Measurements from ENCODE around the gene EEPD1. TPM values are rescaled to one million over a fixed set of nuclear protein-coding genes. Genes with fewer than 3 reads are reported as not detected.

EEPD1 gene
- total and polyA plus RNA-seq, 2 donors (not counting 3 experiments of a cell fraction or from before 2014, with no cell fraction given) = 0.40 to 0.42 TPM

GRCh38 chr7:36264123-36264801 is 111.2 kb downstream of the EEPD1 start:
- no TSS peak for BruUV-seq (replicated peaks)
- FAIRE-seq = no peak
- H3K27me3 ChIP-seq (ENCODE audit: control insufficient read depth in 2 of 2, insufficient read depth in 2 of 2, low read length in 2 of 2) = peaks cover 2 to 6% of the 10 kb centered on the region in 2 experiments
- no peaks in the 10 kb centered on the region for H3K36me3 ChIP-seq (ENCODE audit: control insufficient read depth in 2 of 2, extremely low read depth in 1 of 2, insufficient read depth in 2 of 2, low read length in 2 of 2)
- H3K79me2 ChIP-seq (ENCODE audit: control insufficient read depth, insufficient read depth, low read length) = no peaks in the 10 kb centered on the region
- no peak overlapping the region for H3K27ac ChIP-seq (ENCODE audit: insufficient read depth, low read depth, low read length)
- H3K9me1 ChIP-seq (replicated peaks; ENCODE audit: control insufficient read depth, extremely low read depth, insufficient read depth, low read length) = no peaks in the 10 kb centered on the region
- H3K9me3 ChIP-seq (replicated peaks; ENCODE audit: control insufficient read depth, insufficient read depth, low read length) = no peaks in the 10 kb centered on the region
- intact Hi-C loops (cut with micrococcal nuclease) (no loop called here), dilution Hi-C loops (cut with MboI; ENCODE audit: extremely low pct_ligation_motif_present, low sequenced_read_pairs) (no loop called here)
- no peak overlapping the region for H3K9ac ChIP-seq (replicated peaks; ENCODE audit: extremely low read depth, insufficient read depth, low read length)
- H2AFZ ChIP-seq (ENCODE audit: low read depth, low read length) = no peak overlapping the region
- ChIA-PET POLR2A (no interaction called here), CTCF (interaction anchor here (0.7 to 1.9 kb wide), 4 partner anchors 14 to 288 kb away, joined by 3 to 4 read pairs (median 3); no protein-coding TSS in a partner anchor)
- no peak overlapping the region for H3K4me2 ChIP-seq (ENCODE audit: insufficient read depth, low read length)
- no peak for DNase-seq (ENCODE audit: low read depth, low spot score)
- H3K4me1 ChIP-seq (ENCODE audit: control insufficient read depth, extremely low read depth, insufficient read depth, low read length) = no peaks in the 10 kb centered on the region
- H3K4me3 ChIP-seq (replicated peaks in 1 of 3; ENCODE audit: insufficient read depth in 1 of 3, low read depth in 1 of 3, low read length in 3 of 3) = no peak overlapping the region
- no peaks in the 10 kb centered on the region for H4K20me1 ChIP-seq (replicated peaks; ENCODE audit: control insufficient read depth, extremely low read depth, insufficient read depth, low read length)
- no peak for TF ChIP-seq POLR2AphosphoS5 (IDR thresholded peaks at IDR 0.05; ENCODE audit: insufficient read depth, low read depth, low read length)
- TF ChIP-seq EZH2 (IDR thresholded peaks at IDR 0.05; ENCODE audit: borderline replicate concordance, low read depth, low read length, severe bottlenecking) = no peak
- TF ChIP-seq JUN (IDR thresholded peaks at IDR 0.05; ENCODE audit: borderline replicate concordance, insufficient read depth, insufficient read length, low read depth) = no peak
- TF ChIP-seq, protein P1, sequence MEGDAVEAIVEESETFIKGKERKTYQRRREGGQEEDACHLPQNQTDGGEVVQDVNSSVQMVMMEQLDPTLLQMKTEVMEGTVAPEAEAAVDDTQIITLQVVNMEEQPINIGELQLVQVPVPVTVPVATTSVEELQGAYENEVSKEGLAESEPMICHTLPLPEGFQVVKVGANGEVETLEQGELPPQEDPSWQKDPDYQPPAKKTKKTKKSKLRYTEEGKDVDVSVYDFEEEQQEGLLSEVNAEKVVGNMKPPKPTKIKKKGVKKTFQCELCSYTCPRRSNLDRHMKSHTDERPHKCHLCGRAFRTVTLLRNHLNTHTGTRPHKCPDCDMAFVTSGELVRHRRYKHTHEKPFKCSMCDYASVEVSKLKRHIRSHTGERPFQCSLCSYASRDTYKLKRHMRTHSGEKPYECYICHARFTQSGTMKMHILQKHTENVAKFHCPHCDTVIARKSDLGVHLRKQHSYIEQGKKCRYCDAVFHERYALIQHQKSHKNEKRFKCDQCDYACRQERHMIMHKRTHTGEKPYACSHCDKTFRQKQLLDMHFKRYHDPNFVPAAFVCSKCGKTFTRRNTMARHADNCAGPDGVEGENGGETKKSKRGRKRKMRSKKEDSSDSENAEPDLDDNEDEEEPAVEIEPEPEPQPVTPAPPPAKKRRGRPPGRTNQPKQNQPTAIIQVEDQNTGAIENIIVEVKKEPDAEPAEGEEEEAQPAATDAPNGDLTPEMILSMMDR (IDR thresholded peaks at IDR 0.05; ENCODE audit: extremely low read depth in 1 of 2, insufficient read depth in 1 of 2, low read depth in 1 of 2, low read length in 2 of 2) = no peak
- no peak for TF ChIP-seq GATA2 (IDR thresholded peaks at IDR 0.05; ENCODE audit: insufficient read depth, insufficient read length, low read depth, low read length)
- TF ChIP-seq MAX (IDR thresholded peaks at IDR 0.05; ENCODE audit: insufficient read depth, insufficient read length) = no peak
- no peak for TF ChIP-seq FOS (IDR thresholded peaks at IDR 0.05; ENCODE audit: borderline replicate concordance, insufficient read depth, low read length)
- no peak for TF ChIP-seq POLR2A (IDR thresholded peaks at IDR 0.05; ENCODE audit: low read depth, low read length)
- TF ChIP-seq MYC (IDR thresholded peaks at IDR 0.05; ENCODE audit: low read depth, low read length) = no peak
